HG03196 (cell line): Measurements from ENCODE around the gene ATP13A2.

Source experiments
- ATAC-seq: cut with Tn5 transposase; IDR thresholded peaks from one replicate; pipeline ENCODE4 v1.9.1; 2021; ENCODE audit not compliant: unreplicated experiment

ATP13A2 gene, protein sequence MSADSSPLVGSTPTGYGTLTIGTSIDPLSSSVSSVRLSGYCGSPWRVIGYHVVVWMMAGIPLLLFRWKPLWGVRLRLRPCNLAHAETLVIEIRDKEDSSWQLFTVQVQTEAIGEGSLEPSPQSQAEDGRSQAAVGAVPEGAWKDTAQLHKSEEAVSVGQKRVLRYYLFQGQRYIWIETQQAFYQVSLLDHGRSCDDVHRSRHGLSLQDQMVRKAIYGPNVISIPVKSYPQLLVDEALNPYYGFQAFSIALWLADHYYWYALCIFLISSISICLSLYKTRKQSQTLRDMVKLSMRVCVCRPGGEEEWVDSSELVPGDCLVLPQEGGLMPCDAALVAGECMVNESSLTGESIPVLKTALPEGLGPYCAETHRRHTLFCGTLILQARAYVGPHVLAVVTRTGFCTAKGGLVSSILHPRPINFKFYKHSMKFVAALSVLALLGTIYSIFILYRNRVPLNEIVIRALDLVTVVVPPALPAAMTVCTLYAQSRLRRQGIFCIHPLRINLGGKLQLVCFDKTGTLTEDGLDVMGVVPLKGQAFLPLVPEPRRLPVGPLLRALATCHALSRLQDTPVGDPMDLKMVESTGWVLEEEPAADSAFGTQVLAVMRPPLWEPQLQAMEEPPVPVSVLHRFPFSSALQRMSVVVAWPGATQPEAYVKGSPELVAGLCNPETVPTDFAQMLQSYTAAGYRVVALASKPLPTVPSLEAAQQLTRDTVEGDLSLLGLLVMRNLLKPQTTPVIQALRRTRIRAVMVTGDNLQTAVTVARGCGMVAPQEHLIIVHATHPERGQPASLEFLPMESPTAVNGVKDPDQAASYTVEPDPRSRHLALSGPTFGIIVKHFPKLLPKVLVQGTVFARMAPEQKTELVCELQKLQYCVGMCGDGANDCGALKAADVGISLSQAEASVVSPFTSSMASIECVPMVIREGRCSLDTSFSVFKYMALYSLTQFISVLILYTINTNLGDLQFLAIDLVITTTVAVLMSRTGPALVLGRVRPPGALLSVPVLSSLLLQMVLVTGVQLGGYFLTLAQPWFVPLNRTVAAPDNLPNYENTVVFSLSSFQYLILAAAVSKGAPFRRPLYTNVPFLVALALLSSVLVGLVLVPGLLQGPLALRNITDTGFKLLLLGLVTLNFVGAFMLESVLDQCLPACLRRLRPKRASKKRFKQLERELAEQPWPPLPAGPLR

DNA sequence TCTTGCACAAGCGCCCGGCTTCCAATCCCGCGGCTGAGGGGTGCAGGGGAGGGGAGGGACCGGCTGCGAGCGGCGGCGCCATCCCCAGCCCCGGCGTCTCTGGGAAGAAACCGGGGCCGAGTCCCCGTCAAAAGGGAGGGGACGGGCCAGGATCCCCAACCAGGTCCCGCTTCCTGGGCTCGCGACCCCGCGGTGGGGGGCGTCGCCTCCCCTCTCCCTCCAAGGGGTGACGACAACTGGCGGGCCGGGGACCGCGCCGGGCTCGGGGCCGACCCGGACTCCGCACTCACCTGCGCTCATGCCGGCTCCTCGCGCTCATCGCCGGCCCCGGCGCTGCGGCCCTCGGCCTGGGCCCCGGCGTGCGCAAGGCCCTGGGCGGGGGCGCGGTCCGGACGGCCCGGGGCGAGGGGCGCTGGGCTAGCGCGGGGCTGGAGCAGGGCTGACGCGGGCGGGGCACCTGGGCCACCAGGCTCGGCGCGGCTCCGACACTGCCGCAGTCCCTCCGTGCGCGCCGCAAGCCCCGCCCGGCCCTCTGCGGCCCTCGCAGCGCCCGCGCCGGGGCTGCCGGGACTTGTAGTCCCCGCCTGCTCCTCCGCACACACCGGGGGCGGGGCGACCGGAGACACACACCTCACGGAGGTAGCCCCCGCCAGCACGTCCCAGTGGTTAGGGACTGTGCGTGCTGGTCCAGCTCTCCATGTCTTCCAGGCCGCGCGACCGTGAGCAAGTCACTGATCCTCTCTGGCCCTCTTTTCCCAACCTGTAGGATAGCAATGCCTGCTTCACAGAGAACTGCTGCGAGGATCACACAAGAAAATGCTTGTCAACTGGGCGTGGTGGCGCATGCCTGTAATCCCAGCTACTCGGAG is at the start of gene ATP13A2:
Gene ATP13A2 (minus strand): TSS at position 490 of the 869 bp plus-strand sequence. CDS start 190 bp downstream, at position 300.
- peak; percentile 84 for ATAC-seq

DNA sequence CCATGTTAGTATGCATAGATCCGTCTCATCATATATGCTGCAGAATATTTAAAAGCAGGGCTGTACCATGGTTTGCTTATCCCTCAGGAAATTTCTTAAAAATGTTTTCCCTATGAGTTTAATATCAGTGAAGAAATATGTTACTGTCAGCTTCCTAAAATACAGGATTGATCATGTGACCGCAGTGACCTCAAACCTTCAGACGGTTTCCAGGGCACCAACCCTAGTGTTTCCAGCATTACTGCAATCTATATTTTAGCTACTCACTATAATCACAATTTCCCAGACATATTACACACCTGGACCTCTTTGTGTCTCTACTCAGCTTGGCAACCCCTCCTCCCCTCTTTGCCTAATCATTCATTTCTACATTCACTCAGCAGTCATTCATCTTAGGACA is 49.8 kb upstream of the ATP13A2 start:
- no peak for ATAC-seq

DNA sequence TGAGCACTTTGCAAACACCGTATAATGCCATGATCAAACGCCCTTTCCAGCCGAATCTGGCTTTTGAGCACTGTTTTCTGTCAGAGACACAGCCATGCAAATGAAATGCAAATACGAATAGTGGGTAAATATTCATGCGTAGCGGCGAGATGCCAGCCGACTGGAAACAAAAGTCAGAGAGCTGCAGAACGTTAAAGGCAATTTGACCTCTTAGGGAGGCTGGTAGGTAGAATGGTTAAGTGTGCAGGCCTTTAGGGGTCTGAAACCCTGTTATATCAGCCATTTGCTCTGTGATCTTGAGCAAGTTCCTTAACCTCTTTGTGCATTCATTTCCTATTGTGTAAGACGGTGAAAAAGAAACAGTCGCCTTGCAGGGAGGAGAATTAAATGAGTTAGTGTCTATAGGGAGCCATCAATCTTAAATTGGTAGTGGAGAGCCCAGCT is 48.6 kb upstream of the ATP13A2 start:
- no peak for ATAC-seq

DNA sequence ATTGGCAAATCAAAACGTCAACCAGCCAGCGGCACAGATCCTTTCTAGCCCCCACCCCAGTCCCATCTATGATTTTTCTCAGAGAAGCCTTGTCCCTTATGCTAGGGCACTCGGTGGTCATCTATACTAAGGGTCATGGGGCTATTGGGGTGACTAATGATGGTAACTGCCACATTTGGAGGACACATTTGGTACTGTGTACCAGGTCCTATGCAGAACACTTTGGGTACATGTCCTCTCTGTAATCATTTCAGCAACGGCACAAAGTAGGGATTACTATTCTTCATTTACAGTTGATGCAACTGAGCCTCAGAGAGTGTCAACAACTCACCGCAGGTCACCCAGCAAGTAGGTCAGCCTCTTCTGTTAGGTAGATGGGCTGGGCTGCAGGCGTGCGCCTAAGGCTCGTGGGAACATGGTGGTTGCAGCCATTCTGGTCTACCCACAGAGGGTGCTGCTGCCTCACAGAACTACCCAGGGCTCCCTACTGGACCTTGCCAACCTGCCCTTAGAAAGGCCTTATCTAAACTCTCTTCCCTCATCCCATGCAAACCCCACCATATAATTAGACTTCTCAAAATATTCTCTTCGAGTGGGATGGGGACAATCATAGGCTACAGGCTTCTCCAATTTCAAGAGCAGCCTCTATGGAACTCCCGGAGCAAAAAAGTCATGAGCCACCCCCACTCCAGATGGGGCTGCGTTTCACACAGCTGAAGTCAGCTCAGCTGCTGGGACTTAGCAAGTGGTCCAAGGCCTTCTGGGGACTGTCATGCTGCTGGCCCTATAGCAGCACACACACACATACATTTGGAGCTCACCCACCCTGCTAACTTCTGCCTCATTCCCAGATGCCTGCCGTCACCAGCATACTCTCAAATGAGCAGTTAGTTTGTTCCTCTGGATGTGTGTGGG is 47.9 kb upstream of the ATP13A2 start:
- no peak for ATAC-seq

DNA sequence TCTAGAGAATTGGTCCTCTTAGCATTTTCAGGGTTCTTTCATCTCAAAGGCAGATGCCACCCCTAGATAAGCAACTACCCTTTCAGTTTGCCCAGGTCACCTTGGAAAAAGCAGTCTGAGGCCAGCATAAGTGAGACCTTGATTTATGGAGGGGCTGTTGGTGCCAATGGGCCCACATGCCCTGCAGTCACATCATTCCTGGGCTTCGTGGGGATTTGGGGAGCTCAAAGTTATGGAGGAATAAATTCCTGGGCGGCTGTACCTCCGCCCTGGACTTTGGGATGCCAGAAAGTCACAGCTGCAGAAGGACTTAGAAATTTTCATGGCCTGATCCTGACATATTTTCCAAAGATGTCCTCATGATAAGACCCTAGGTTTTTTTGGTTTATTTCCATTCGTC is 44.8 kb upstream of the ATP13A2 start:
- no peak for ATAC-seq

DNA sequence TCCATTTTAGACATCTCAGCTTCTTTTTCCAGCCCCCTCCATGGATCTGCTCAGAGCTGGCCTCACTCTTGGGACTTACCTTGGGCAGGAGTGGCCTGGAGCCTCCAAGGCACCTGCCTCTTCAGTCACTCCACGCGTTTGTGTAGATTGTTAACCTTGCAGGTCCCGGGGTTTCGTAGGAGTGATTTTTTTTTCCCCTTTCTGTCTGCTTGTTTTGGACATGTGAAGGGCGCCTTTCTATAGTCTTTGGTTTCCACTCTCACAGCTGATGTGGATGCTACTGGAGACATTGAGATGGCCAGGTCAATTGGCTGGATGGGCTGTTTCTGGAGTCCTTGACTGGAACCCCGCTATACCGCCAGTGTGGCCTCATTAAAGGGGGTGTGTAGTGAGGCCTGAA is 44.1 kb upstream of the ATP13A2 start:
- no peak for ATAC-seq

DNA sequence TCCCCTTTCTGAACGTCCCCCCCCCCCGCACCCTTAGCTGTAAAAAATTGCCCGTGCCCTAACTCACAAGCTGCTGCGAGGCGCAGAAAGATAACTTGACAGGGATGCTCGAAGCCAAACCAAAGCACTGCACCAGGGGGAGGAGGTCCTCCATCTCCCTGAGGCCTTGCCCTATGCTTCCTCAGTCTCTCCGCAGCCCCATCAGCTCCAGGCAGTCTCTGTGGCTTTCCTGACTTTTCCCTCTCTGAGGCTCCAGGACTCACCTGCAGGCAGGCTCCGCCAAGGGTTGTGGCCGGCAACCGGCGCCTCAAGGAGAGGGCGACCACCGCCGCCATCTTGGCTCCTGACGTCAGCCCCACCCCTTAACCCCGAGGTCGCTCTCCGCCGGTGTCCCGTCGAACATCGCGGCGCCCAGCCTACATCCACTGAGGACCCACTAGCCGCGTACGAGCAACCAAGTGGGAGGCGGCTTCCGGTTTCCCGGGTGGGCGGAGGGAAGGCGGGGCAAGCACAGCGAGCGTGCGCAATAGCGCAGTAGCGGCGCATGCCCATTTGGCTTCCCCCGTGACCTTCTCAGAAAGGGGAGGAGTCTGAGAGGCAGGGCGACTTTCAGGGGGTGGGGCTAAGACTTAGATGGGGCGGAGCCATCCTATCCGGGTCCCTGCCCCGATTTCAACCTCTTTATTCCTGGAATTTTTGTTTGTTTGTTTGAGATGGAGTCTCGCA is 42.1 kb upstream of the ATP13A2 start, which contains the start of gene SDHB:
Gene SDHB (minus strand): TSS at position 348 of the 726 bp plus-strand sequence. CDS start 13 bp downstream, at position 335.
- ATAC-seq, result peak; percentile 96

DNA sequence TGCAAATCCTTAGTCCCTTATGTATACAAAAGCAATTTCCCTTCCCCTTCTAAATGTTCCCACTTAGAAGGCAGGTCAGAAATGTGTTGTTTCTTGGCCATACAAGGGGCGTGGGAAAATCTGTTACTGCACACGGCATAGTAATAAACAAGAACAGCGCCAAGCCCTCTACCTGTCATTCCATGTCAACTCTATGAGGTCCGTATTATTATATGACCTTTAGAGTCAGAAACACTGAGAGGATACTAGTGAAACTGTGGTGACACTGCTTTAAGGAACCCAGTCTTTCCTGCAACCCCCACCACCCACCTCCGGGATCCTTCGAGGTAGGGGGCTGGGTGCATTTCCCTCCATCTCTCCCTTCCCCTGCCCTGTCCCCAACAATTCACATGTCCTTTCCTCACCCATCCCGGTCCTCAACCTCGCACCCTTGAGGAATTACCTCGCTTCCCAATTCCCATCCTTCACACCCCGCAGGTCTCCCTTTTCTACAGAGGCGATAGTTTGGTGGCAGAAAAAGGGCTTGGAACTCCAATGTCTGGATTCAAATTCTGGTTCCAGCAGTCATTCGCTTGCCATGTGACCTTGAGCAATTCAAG is 41.5 kb upstream of the ATP13A2 start:
- ATAC-seq, result no peak

DNA sequence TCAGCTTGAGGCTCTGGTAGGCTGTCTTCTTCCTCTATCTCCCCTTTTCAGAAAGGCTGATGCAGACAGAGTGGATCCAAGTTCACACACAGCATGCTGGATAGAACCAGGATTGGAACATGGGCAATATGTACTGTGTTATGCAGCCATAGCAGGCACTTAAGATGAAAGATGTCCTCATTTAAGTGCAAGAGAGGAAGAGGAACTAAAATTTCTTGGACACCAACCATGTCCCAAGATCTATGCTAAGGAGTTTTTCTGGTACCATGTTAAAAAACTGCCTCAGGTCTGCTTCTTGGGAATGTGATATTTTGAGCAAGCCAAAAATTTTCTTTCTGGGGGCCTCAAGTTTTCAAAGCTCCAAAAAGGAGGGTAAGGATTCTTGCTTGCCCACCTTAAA is 40.9 kb upstream of the ATP13A2 start:
- ATAC-seq, result no peak

DNA sequence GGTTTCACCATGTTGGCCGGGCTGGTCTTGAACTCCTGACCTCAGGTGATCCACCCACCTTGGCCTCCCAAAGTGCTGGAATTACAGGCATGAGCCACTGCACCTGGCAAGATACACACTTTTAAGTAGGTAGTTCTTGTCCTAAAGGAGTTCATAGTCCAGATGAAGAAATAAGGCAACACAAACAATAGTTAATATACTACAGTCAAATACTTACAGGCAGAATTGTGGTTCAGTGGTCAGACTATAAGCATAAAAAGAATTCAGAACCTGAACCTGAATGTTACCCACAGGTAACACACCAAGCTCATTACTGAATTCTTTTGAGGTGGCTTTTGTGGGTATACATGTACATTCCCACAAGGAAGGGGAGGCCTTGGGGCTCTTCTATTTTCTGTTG is 40.3 kb upstream of the ATP13A2 start:
- no peak for ATAC-seq

DNA sequence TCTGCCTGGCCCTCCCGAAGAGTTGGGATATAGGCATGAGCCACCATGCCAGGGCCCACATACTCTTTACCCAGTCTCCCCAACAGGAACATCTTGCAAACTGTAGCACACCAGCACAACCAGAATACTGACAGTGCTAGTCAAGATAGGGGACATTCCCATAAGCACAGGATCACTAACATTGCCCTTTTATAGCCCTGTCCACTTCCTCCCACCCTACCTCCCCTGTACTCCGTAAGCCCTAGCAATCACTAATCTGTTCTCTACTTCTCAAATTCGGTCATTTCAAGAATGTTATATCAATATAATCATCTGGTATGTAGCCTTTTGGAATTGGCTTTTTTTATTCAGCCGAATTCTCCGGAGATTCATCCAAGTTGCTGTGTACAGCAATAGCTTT is 36.2 kb upstream of the ATP13A2 start:
- no peak for ATAC-seq

DNA sequence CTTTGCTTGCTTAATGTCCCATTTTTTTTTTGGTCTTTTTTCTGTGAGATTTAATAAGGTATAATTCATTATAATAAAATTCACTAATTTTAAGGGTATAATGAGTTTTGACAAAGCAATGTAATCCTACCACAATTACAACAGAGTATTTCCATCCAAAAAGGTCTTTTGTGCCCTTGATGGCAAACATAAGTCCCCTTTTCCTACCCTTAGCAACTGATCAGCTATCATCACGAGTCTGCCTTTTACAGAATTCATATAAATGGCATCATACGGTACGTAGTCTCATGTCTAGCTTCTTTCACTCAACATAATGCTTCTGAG is 34.6 kb upstream of the ATP13A2 start:
- ATAC-seq, result no peak

DNA sequence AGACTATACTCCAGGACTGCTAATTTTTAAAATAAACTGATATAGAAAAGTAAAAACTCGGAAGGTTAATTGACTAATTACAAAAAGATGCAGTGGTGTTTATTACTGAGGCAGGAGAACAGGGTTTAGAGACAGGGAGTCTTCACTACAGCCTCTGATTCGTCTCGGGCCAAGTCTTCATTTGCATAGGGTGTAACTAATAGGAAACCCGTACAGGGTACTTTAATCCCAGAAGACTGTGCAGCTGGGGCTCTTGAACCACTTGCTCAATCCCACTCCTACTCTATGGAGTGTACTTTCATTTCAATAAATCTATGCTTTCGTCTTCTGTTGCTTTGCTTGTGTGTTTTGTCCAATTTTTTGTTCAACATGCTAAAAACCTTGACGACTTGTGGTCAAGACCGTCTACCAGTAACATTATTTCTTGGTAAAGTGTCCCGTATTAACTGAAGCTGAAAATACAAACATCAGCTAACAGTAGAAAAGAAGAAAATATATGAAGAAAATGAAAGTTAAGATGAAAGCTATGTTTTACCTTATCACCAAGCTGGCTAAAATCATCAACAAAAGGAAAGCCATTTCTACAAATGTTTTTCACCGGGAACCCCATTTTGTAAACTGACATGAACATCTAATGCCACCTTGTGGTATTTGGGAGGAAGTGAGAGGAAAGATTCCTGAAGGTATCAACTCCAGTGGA is 34.1 kb upstream of the ATP13A2 start:
- no peak for ATAC-seq

DNA sequence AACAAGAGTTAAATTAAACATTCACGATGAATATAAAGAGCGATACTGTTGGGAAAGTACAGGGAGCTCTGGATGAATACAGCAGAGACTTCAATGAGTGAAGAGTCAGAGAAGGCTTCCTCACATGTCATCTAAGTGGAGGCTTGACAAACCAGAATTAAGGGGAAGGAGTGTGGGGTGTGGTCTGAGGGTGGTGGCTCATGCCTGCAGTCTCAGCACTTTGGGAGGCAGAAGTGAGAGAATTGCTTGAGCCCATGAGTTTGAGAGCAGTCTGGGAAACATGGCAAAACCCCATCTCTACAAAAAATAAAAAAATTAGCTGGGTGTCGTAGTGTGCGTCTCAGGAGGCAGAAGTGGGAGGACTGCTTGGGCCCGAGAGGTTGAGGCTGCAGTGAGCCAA is 33.4 kb upstream of the ATP13A2 start:
- ATAC-seq, result no peak

DNA sequence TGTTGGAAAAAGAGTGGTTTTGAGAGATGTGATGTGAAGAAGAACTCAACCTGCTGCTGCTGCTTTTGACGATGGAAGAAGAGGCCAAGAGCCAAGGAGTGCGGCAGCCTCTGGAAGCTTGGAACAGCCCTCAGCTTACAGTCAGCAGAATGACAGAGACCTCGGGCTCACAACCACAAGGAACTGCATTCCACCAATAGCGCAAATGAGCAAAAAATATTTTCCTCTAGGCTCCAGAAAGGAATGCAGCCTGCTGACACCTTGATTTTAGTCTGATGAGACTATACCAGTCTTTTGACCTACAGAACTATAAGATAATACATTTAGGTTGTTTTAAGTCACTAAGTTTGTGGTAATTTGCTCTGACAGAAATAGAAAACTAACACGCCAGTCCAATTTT is 31.9 kb upstream of the ATP13A2 start:
- no peak for ATAC-seq

DNA sequence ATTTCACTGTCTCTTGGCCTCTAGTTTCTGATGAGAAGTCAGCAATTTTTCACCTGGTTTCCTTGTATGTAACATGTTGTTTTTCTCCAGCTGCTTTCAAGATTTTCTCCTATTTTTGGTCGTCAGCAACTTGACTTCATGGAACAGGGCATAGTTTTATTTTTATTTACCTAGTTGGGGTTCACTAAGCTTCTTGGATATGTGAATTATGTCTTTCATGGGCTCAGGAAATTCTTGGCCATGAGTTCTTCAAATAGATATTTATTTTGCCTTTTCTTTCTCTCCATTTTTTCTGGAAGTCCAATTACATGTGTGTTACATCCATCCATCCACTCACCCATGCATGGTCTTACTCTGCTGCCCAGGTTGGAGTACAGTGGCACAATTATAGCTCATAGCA is 28.4 kb upstream of the ATP13A2 start:
- no peak for ATAC-seq

DNA sequence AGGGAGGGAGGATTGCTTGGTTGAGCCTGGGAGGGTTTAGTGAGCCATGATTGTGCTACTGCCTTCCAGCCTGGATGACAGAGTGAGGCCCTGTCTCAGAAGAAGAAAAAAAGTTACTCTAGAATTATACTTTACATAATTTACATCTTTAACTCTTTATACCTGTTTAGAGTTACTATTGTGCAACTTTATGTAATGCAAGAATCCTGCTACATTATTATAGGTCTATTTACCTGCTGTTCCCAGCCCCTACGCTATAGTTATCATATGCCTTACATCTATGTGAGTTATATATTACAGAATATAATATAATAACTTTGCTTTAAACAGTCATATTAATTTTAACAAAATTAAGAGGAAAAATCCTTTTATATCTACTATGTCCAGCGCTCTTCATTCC is 27.8 kb upstream of the ATP13A2 start:
- ATAC-seq, result no peak

DNA sequence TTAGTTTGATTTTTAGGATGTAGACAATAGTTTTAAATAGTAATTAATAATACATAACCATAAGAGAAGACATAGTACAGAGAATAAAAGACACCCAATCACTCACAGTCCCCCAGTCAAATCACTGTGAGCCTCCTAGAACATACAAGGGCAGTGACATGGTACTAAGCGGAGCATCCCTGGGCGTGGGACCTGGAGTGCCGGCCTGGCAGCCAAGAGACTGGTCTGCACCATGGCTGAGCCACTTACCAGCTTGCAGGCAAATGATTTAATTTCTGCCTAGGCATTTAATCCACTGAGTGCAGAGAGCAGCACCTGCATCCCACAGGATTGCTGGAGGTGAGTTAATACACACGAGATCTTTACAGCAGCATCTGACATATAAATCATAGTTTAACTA is 21.8 kb upstream of the ATP13A2 start:
- ATAC-seq, result no peak
